ENCODE results near the gene HHIP.

The HHIP gene

DNA sequence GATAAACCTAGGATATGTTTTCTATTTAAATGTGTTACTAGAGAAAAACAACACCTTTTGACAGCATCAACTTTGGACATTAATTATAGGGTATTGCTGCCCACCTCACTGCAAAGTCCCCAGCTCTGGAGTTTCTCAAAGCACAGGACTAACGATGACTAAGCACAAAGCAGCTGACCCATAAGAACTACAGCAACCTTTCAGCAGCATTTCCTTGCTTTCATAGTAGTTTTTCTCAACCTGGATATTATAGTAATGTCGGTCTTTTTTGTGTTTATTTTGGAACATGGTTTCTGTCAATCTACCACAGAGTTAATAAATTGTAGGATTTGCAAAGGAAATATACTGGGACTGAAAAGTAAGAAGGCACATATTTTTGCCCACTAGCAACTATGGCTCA is 21.5 kb downstream of the HHIP start:
- ChIA-PET CTCF (no interaction called here), POLR2A (no interaction called here)
- TF ChIP-seq FOXA1 (IDR thresholded peaks at IDR 0.05) (no peak), ARNT (IDR thresholded peaks at IDR 0.05) (no peak), BHLHE40 (IDR thresholded peaks at IDR 0.05; ENCODE audit: borderline replicate concordance) (no peak), L3MBTL2 (conservative IDR thresholded peaks at IDR 0.05) (no peak), LEF1 (IDR thresholded peaks at IDR 0.05; ENCODE audit: borderline replicate concordance) (no peak), CTBP1 (IDR thresholded peaks at IDR 0.05; ENCODE audit: borderline replicate concordance) (no peak), ZNF384 (IDR thresholded peaks at IDR 0.05) (no peak), NFRKB (IDR thresholded peaks at IDR 0.05) (no peak), FOXM1 (IDR thresholded peaks at IDR 0.05; ENCODE audit: borderline replicate concordance) (no peak), TARDBP (IDR thresholded peaks at IDR 0.05) (no peak), SP1 (IDR thresholded peaks at IDR 0.05) (no peak), HDGF (IDR thresholded peaks at IDR 0.05; ENCODE audit: borderline replicate concordance) (no peak), FOXK2 (IDR thresholded peaks at IDR 0.05) (no peak), SUZ12 (IDR thresholded peaks at IDR 0.05) (no peak), ELF4 (IDR thresholded peaks at IDR 0.05) (no peak)
- TF ChIP-seq, protein P1, sequence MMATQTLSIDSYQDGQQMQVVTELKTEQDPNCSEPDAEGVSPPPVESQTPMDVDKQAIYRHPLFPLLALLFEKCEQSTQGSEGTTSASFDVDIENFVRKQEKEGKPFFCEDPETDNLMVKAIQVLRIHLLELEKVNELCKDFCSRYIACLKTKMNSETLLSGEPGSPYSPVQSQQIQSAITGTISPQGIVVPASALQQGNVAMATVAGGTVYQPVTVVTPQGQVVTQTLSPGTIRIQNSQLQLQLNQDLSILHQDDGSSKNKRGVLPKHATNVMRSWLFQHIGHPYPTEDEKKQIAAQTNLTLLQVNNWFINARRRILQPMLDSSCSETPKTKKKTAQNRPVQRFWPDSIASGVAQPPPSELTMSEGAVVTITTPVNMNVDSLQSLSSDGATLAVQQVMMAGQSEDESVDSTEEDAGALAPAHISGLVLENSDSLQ (IDR thresholded peaks at IDR 0.05), result no peak
- no peak for DNase-seq (ENCODE audit: extremely low spot score)

- DNase-seq (ENCODE audit: extremely low spot score), result no peak
- TF ChIP-seq BHLHE40 (IDR thresholded peaks at IDR 0.05; ENCODE audit: borderline replicate concordance) (no peak), HDGF (IDR thresholded peaks at IDR 0.05; ENCODE audit: borderline replicate concordance) (no peak), ZNF384 (IDR thresholded peaks at IDR 0.05) (no peak), FOXK2 (IDR thresholded peaks at IDR 0.05) (no peak), FOXM1 (IDR thresholded peaks at IDR 0.05; ENCODE audit: borderline replicate concordance) (no peak), ARNT (IDR thresholded peaks at IDR 0.05) (no peak), NFRKB (IDR thresholded peaks at IDR 0.05) (no peak), FOXA1 (IDR thresholded peaks at IDR 0.05) (no peak), SUZ12 (IDR thresholded peaks at IDR 0.05) (no peak), LEF1 (IDR thresholded peaks at IDR 0.05; ENCODE audit: borderline replicate concordance) (no peak), CTBP1 (IDR thresholded peaks at IDR 0.05; ENCODE audit: borderline replicate concordance) (no peak), L3MBTL2 (conservative IDR thresholded peaks at IDR 0.05) (no peak), TARDBP (IDR thresholded peaks at IDR 0.05) (no peak), ELF4 (IDR thresholded peaks at IDR 0.05) (no peak), SP1 (IDR thresholded peaks at IDR 0.05) (no peak)
- TF ChIP-seq, protein P1 (IDR thresholded peaks at IDR 0.05), result no peak
- ChIA-PET POLR2A (no interaction called here), CTCF (interaction anchor here (0.5 to 0.7 kb wide), 2 partner anchors 17 to 261 kb away, joined by 3 to 4 read pairs; no protein-coding TSS in a partner anchor)
Observed at GRCh38 chr4:144670776-144671175, 24.8 kb downstream of the HHIP start.

GRCh38 chr4:144674711-144675110 is 28.8 kb downstream of the HHIP start:
- CTCF ChIA-PET, result no interaction called here
- DNase-seq (ENCODE audit: extremely low spot score), result no peak
- POLR2A ChIA-PET, result no interaction called here
- TF ChIP-seq, protein P1 (IDR thresholded peaks at IDR 0.05), result no peak
- TF ChIP-seq FOXA1 (IDR thresholded peaks at IDR 0.05) (no peak), ZNF384 (IDR thresholded peaks at IDR 0.05) (no peak), FOXK2 (IDR thresholded peaks at IDR 0.05) (no peak), SUZ12 (IDR thresholded peaks at IDR 0.05) (no peak), ARNT (IDR thresholded peaks at IDR 0.05) (no peak), CTBP1 (IDR thresholded peaks at IDR 0.05; ENCODE audit: borderline replicate concordance) (no peak), SP1 (IDR thresholded peaks at IDR 0.05) (no peak), HDGF (IDR thresholded peaks at IDR 0.05; ENCODE audit: borderline replicate concordance) (no peak), L3MBTL2 (conservative IDR thresholded peaks at IDR 0.05) (no peak), BHLHE40 (IDR thresholded peaks at IDR 0.05; ENCODE audit: borderline replicate concordance) (no peak), NFRKB (IDR thresholded peaks at IDR 0.05) (no peak), TARDBP (IDR thresholded peaks at IDR 0.05) (no peak), ELF4 (IDR thresholded peaks at IDR 0.05) (no peak), FOXM1 (IDR thresholded peaks at IDR 0.05; ENCODE audit: borderline replicate concordance) (no peak), LEF1 (IDR thresholded peaks at IDR 0.05; ENCODE audit: borderline replicate concordance) (no peak)

DNA sequence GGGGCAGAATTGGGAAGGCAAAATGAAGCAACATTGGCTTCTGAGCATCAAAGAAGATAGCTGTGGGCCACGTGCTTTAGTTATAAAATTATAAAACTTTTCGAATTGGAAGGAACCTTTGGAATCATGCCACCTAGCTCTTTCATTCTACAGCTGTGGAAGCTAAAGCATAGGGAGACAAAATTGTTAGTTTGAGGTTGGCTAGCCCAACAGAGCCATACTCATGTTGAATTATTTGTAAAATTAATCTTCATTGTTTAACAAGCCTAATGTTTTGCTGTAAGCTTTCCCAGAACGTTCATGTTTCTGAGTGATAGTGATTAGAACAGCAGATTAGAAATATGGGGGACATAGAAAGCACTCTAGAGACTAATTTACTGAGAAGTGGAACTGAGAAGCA is 35.9 kb downstream of the HHIP start:
- no peak for TF ChIP-seq L3MBTL2 (conservative IDR thresholded peaks at IDR 0.05)
- no peak for TF ChIP-seq ELF4 (IDR thresholded peaks at IDR 0.05)
- no peak for TF ChIP-seq ARNT (IDR thresholded peaks at IDR 0.05)
- no peak for TF ChIP-seq FOXM1 (IDR thresholded peaks at IDR 0.05; ENCODE audit: borderline replicate concordance)
- TF ChIP-seq CTBP1 (IDR thresholded peaks at IDR 0.05; ENCODE audit: borderline replicate concordance), result no peak
- TF ChIP-seq FOXK2 (IDR thresholded peaks at IDR 0.05), result no peak
- TF ChIP-seq FOXA1 (IDR thresholded peaks at IDR 0.05), result no peak
- no peak for TF ChIP-seq TARDBP (IDR thresholded peaks at IDR 0.05)
- no peak for TF ChIP-seq SP1 (IDR thresholded peaks at IDR 0.05)
- no peak for TF ChIP-seq NFRKB (IDR thresholded peaks at IDR 0.05)
- no peak for TF ChIP-seq LEF1 (IDR thresholded peaks at IDR 0.05; ENCODE audit: borderline replicate concordance)
- no peak for TF ChIP-seq SUZ12 (IDR thresholded peaks at IDR 0.05)
- TF ChIP-seq ZNF384 (IDR thresholded peaks at IDR 0.05), result no peak
- TF ChIP-seq HDGF (IDR thresholded peaks at IDR 0.05; ENCODE audit: borderline replicate concordance), result no peak
- TF ChIP-seq, protein P1 (IDR thresholded peaks at IDR 0.05), result no peak
- no peak for TF ChIP-seq BHLHE40 (IDR thresholded peaks at IDR 0.05; ENCODE audit: borderline replicate concordance)
- DNase-seq (ENCODE audit: extremely low spot score), result no peak
- ChIA-PET POLR2A (no interaction called here), CTCF (no interaction called here)

GRCh38 chr4:144683516-144683915 is 37.6 kb downstream of the HHIP start:
- ChIA-PET POLR2A (no interaction called here), CTCF (no interaction called here)
- no peak for DNase-seq (ENCODE audit: extremely low spot score)
- TF ChIP-seq ELF4 (IDR thresholded peaks at IDR 0.05) (no peak), CTBP1 (IDR thresholded peaks at IDR 0.05; ENCODE audit: borderline replicate concordance) (no peak), BHLHE40 (IDR thresholded peaks at IDR 0.05; ENCODE audit: borderline replicate concordance) (no peak), FOXK2 (IDR thresholded peaks at IDR 0.05) (no peak), HDGF (IDR thresholded peaks at IDR 0.05; ENCODE audit: borderline replicate concordance) (no peak), SP1 (IDR thresholded peaks at IDR 0.05) (no peak), ARNT (IDR thresholded peaks at IDR 0.05) (no peak), TARDBP (IDR thresholded peaks at IDR 0.05) (no peak), SUZ12 (IDR thresholded peaks at IDR 0.05) (no peak), L3MBTL2 (conservative IDR thresholded peaks at IDR 0.05) (no peak), ZNF384 (IDR thresholded peaks at IDR 0.05) (no peak), LEF1 (IDR thresholded peaks at IDR 0.05; ENCODE audit: borderline replicate concordance) (no peak), FOXM1 (IDR thresholded peaks at IDR 0.05; ENCODE audit: borderline replicate concordance) (no peak), FOXA1 (IDR thresholded peaks at IDR 0.05) (no peak), NFRKB (IDR thresholded peaks at IDR 0.05) (no peak)
- TF ChIP-seq, protein P1 (IDR thresholded peaks at IDR 0.05), result no peak
